ENCODE results near the gene IFITM1. TPM values are rescaled to one million over a fixed set of nuclear protein-coding genes. Genes with fewer than 3 reads are reported as not detected.

IFITM1 gene
- polyA plus RNA-seq, 1 donor (not counting 4 experiments of a cell fraction or from before 2014, with no cell fraction given): 333 TPM

DNA sequence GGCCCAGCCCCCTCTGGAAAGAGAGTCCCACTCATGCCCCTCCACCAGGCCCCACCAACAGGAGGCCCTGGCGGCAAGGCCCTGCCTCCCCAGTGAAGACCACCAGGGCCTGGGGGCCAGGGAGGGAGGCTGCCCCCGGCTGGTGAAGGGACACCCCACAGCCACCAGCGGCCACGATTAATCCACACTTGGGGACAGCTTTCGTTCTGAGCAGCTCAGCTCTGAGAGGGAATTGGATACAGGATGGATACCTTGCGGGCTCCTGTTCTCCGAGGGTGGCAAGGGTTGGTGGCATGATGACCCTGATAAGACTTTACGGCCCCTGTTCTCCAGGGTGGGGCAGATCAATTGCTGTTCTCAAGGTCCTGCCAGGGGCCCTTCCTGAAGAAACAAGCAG lies 42.5 kb upstream of the IFITM1 start:
- H3K4me1 ChIP-seq (ENCODE audit: control insufficient read depth, extremely low read depth, insufficient read depth, low read length): peaks cover 7% of the 10 kb centered on the region
- no peak for DNase-seq (ENCODE audit: low read depth, low spot score)
- H3K9me3 ChIP-seq (ENCODE audit: control insufficient read depth, low read depth, low read length): no peaks in the 10 kb centered on the region
- peaks cover 6% of the 10 kb centered on the region for H3K27me3 ChIP-seq (ENCODE audit: control insufficient read depth, extremely low read depth, insufficient read depth, low read length)
- H3K79me2 ChIP-seq (ENCODE audit: control insufficient read depth, insufficient read depth, low read length): no peaks in the 10 kb centered on the region
- no peak overlapping the region for H3K27ac ChIP-seq (ENCODE audit: control insufficient read depth, insufficient read depth, low read length)
- no peak for FAIRE-seq
- TF ChIP-seq CTCF (optimal IDR thresholded peaks at IDR 0.05 in 1 of 3, IDR thresholded peaks at IDR 0.05 in 1 of 3, conservative IDR thresholded peaks at IDR 0.05 in 1 of 3; ENCODE audit: extremely low read depth in 1 of 3, insufficient read depth in 2 of 3, low read length in 3 of 3) (no peak), EZH2 (IDR thresholded peaks at IDR 0.05; ENCODE audit: low read length) (no peak)
- no peaks in the 10 kb centered on the region for H3K9me1 ChIP-seq (ENCODE audit: control insufficient read depth, extremely low read depth, insufficient read depth, low read length)
- no peaks in the 10 kb centered on the region for H4K20me1 ChIP-seq (ENCODE audit: control insufficient read depth, extremely low read depth, insufficient read depth, low read length)
- no peak overlapping the region for H3K4me3 ChIP-seq (ENCODE audit: control insufficient read depth in 2 of 3, extremely low read depth in 1 of 3, insufficient read depth in 2 of 3, low read depth in 1 of 3, low read length in 3 of 3)
- no peak overlapping the region for H3K4me2 ChIP-seq (ENCODE audit: control insufficient read depth, extremely low read depth, insufficient read depth, low read depth, low read length)
- no peak overlapping the region for H2AFZ ChIP-seq (ENCODE audit: control insufficient read depth, low read length)
- no peaks in the 10 kb centered on the region for H3K36me3 ChIP-seq (ENCODE audit: control insufficient read depth in 2 of 2, extremely low read depth in 1 of 2, insufficient read depth in 2 of 2, low read length in 2 of 2)
- dilution Hi-C loops (cut with MboI; ENCODE audit: extremely low pct_ligation_motif_present, low sequenced_read_pairs): no loop called here
- H3K9ac ChIP-seq (ENCODE audit: control insufficient read depth, extremely low read depth, insufficient read depth, low read length): no peak overlapping the region

DNA sequence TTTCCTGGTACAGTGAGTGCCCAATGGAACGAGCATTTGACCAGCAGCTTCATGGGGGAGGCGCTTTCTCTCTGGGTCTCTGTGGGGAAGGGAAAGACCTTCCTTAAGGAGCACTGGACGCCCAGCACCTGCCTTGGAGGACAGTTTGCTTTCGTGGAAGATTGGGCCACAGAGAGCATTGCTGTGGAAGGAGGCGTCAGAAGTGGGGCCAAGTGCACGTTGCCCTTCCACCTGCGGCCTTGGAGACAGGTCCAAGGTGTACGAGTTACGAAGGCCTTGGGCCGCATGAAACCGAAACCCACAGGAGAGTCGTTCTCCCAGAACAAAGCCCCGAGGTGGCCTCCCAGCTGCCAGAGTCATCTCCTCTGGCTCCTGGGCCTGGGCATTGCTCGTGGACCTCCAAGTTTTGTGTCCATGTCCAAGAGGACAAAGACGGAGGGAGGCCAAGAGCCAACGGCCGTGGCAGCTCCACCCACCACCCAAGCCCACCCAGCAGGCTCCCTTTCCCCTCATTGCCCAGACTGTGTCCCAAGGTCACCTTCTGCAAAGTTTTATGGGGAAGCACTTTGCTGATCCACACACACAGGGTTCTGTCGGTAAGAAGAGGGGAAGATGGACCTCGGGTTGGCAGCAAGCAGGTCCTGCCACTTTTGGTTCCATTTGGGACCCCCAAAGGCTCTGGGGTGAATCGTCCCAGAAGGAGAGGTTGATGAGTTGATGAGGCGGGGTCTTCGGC lies 41.5 kb upstream of the IFITM1 start:
- Histone ChIP-seq H3K4me1 (ENCODE audit: control insufficient read depth, extremely low read depth, insufficient read depth, low read length) (peaks cover 7% of the 10 kb centered on the region), H3K27ac (ENCODE audit: control insufficient read depth, insufficient read depth, low read length) (no peak overlapping the region), H3K79me2 (ENCODE audit: control insufficient read depth, insufficient read depth, low read length) (no peaks in the 10 kb centered on the region), H3K27me3 (ENCODE audit: control insufficient read depth, extremely low read depth, insufficient read depth, low read length) (peaks cover 6% of the 10 kb centered on the region), H3K9me1 (ENCODE audit: control insufficient read depth, extremely low read depth, insufficient read depth, low read length) (no peaks in the 10 kb centered on the region), H3K9ac (ENCODE audit: control insufficient read depth, extremely low read depth, insufficient read depth, low read length) (no peak overlapping the region), H3K4me2 (ENCODE audit: control insufficient read depth, extremely low read depth, insufficient read depth, low read depth, low read length) (no peak overlapping the region), H3K36me3 (ENCODE audit: control insufficient read depth in 2 of 2, extremely low read depth in 1 of 2, insufficient read depth in 2 of 2, low read length in 2 of 2) (no peaks in the 10 kb centered on the region), H4K20me1 (ENCODE audit: control insufficient read depth, extremely low read depth, insufficient read depth, low read length) (no peaks in the 10 kb centered on the region), H3K9me3 (ENCODE audit: control insufficient read depth, low read depth, low read length) (no peaks in the 10 kb centered on the region), H3K4me3 (ENCODE audit: control insufficient read depth in 2 of 3, extremely low read depth in 1 of 3, insufficient read depth in 2 of 3, low read depth in 1 of 3, low read length in 3 of 3) (no peak overlapping the region), H2AFZ (ENCODE audit: control insufficient read depth, low read length) (no peak overlapping the region)
- no peak for FAIRE-seq
- TF ChIP-seq CTCF (optimal IDR thresholded peaks at IDR 0.05 in 1 of 3, IDR thresholded peaks at IDR 0.05 in 1 of 3, conservative IDR thresholded peaks at IDR 0.05 in 1 of 3; ENCODE audit: extremely low read depth in 1 of 3, insufficient read depth in 2 of 3, low read length in 3 of 3) (no peak), EZH2 (IDR thresholded peaks at IDR 0.05; ENCODE audit: low read length) (no peak)
- no peak for DNase-seq (ENCODE audit: low read depth, low spot score)
- dilution Hi-C loops (cut with MboI; ENCODE audit: extremely low pct_ligation_motif_present, low sequenced_read_pairs): no loop called here

Data from keratinocyte (primary cell).